ENCODE measurements around the gene UTF1. TPM values are rescaled to one million over a fixed set of nuclear protein-coding genes. Genes with fewer than 3 reads are reported as not detected.

UTF1 gene
- total RNA-seq, 1 donor from 2014 or later = not detected

DNA sequence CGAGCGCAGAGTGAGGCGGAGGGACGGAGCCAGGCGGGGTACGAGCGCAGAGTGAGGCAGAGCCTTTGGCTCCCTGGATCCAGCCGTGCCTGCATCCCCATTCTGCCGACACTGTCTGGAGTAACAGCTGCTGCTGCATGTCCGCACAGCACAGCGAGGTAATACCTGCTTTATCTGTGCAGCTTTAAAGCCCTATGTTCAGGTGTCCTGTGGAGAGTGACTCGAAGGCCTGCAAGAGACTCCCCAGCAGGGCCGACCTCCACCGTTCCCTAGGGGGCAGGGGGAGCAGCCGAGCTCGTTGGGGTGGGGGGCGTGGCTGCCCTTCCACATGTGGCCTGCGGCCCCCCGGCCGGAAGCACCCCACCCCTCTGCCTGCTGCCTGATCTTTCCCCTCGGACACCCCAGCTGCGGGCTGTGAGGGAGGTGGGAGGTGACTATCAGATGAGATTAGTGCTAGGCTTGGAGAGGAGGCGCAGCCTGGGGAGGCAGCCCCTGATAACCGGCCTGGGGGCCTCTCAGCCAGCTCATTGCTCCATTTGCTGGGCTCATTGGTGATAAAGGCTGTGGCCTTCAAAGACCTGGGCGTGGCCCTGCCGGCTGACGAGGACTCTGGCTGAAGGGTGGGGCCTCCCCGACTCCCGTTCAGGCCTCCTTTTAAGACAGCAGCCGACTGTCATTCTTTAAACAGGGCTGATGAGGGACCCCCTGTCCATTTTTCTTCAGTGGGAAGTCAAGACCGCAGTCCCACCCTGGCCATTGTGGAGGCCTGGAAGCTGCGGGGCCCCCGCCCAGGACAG is 15.6 kb downstream of the UTF1 start:
- intact Hi-C loops (cut with micrococcal nuclease) = no loop called here

DNA sequence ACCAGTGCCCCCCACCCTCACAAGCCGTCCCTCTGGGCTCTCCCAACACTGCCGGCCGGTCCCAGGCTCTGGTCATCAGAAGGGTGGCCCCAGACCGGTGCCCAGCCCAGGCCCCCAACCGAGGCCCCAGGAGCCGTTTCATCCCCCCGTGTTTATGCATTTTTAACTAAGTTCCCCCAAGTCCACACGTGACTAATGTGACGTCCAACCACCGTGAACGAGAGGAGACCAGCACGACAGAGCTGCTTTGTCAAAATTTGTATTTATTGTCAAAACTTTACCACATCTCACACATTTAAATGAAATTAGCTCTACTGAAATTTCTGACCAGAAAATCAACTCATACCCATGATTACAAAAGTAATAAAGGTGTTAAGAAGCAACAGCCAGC is 16.2 kb downstream of the UTF1 start:
- intact Hi-C loops (cut with micrococcal nuclease) = no loop called here

DNA sequence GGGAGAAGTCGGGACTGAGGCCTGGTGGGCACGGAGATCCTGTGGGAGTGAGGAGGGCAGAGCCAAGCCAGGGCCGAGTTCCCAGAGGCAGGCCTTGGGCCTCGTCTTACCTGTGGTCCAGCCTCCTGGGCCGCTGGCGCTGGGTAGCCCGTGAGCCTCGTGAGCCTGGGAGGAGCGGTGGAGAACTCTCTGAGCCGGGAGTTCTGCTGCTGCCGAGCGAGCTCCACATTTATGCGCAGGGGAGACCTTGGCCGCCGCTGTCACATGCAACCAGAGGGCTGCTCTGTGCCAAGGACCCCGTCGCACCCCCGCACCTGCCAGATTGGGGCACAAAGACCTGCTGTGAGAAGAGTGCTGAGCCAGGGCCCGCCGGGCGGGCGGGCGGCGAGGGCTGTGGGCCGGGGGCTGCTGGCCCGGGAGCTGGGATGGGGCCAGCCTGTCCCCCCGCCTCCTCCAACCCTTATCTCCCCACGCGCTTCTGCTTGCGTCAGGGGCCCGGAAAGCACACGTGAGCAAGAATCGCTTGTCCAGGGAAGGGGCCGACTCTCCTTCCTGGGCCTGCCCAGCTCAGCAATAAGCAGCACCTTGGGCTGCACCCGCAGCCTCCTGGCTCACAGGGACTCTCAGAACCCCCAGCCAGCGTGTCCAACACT is 17.8 kb downstream of the UTF1 start:
- intact Hi-C loops (cut with micrococcal nuclease) = no loop called here

DNA sequence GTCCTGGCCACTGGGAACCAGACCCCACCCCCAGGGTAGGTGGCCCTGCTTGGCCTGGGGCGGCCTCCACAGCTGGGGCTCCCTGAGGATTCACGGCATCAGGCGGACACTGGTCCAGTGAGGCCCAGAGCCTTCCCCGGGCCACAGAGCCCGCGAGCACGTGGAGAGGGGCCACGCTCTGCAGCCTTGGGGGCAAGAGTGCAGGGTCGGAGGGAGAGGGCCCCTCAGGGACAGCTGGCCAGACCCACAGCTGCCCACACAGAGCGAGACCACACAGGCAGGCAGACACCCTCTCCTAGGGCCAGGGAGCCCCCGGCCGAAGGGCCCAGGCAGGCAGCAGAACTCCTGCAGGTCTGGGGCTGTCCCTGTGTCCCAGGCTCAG is 18.3 kb downstream of the UTF1 start:
- intact Hi-C loops (cut with micrococcal nuclease) = no loop called here

DNA sequence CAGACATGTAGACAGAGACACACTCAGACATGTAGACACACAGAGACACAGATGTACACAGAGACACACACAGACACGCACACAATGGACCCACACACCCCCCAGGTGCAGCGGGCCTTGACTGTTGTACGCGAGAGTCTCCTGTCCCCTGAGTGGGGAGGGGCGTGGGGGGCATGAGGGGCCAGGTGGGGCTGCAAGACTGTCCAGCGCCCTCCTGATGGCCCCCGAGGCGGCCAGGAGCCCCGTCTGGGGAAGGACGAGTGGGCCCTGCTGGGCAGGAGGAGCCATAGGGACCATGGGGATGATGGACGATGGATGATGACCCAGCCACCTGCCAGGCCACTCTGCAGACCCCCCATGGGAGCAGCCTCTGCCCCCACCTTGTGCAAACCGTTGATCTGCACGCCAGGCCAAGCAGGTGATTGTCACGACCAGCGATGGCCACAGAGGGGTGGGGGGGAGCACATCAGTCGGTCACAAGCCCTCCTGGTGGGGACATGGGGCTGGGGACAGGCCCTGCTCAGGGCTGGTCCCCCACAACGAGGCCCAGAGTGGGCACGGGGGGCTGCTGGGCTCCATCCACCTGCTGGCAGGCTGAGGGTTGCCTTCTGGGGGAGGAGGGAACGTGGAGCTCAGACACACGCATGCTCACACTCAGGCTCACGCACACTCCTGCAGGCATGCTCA is 19.2 kb downstream of the UTF1 start:
- intact Hi-C loops (cut with micrococcal nuclease) = no loop called here

DNA sequence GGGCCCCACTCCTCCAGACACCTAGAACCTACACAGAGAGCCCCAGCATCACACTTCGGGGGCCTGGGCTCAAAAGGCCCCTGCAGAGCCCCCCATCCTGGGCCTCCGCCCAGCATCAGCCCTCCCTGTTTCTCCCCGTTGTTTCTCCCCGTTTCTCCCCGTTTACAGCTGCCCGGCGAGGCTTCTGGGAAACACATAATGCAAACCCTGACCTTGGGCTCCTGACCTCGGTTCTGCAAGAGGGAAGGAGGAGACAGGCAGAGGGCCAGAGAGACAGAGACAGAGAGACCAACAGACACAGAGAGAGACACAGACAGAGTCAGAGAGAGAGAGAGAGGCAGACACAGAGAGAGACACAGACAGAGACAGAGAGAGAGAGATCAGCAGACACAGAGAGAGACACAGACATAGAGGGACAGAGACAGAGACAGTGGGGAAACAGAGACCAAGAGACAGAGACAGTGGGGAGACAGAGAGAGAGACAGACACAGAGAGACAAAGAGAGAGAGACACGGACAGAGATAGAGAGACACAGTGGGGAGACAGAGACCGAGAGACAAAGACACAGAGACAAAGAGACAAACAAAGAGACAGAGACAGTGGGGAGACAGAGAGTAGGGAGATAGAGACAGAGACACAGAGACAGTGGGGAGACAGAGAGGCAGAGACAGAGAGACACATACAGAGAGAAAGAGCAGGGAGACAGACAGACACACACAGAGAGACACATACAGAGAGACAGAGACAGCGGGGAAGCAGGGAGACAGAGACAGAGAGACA is 20.1 kb downstream of the UTF1 start:
- intact Hi-C loops (cut with micrococcal nuclease) = no loop called here

DNA sequence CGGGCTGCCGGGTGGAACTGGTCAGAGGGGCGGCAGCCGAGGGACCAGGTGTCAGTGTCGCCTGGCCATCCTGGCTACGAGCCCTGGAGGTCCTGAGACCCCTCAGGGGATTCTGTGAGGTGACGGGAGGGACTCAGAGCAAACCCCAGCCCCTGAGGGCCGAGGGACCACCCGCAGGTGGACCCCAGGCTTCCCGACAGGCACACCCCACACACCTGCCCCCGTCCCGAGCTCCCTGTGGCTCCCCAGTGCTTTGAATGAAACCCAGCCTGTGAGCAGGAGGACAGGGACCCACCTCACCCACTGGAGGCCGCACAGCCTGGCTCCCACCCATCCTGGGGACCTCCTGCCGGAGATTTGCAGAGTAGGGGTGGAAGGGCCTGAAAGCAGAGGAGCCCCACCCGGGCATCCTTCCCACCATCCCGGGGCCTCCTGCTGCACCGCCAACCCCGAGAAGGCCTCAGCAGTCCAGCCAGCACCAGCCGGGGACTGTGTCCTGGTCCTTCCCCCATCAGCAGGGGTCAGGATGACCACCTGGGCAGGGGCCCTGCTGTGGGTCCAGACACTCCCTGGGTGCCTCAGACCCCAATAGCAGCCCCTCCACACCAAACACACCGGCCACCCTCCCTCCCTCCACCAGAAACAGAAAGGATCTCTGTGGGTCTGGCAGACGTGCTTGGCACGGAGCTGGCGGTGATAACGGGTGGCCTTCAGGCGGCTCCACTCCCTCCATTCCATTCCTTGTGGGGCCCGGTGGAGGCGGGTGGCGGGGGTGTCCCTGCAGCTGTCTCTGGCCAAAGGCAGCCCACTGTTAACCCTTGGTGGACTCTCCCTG is 21.6 kb downstream of the UTF1 start:
- intact Hi-C loops (cut with micrococcal nuclease) = no loop called here

DNA sequence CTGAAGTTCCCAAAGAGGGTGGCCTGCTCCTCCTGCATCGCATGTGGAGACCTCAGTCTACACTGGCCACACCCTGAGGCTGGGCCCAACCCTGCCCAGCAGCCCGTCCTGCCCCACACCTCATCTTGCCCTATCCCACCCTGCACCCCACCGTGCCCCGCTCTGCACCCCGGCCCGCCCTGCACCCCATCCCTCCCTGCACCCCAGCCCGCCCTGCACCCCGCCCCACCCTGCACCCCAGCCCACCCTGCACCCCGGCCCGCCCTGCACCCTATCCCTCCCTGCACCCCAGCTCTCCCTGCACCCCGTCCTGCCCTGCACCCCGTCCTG is 22.2 kb downstream of the UTF1 start:
- intact Hi-C loops (cut with micrococcal nuclease) = no loop called here

DNA sequence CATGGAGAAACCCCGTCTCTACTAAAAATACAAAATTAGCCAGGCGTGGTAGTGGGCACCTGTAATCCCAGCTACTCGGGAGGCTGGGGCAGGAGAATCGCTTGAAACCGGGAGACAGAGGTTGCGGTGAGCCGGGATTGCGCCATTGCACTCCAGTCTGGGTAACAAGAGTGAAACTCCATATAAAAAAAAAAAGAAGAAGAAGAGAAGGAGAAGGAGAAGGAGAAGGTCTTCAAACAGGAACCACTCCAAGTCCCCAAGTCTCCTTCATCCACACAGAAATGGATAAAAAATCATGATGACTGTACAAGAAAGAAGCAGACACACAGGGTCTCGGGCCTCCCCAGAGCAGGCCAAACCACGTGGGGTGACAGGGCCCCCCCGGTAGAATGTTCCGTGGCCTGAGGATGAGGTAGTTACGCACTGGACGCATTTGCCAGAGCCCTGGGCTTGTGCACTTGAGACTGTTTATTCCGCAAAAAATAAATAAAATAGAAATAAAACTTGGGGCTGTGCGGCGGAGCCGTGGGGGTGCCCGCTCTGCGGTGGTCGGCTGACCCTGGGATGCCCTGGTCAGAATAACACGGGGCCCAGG is 23.4 kb downstream of the UTF1 start:
- intact Hi-C loops (cut with micrococcal nuclease) = no loop called here

DNA sequence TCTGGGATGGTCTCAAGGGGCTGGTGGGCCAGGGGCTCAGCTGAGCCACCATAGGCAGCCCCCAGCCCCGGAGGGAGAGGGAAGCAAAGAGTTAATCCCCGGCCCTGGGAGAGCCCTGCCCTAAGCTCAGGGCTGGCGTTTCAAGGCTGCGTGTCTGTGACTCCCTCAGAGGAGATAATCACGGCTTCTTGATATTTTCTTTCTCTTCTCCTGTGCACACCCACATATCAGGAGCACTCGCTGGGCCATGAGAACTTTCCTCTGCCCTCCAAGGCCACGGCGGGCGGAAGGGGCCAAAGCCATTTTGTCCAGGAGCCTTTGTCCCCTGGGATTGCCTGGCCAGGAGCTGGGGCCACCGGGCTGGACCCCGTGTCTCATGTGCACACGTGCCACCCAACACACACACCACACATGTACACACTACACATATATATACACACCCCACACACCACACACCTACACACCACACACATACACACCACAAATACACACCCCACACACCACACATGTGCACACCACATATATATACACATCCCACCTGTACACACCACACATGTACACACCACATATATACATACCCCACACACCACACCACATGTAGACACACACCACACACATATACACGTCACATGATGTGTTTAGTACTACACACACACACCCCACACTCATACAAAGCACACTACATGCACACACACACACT is 24.6 kb downstream of the UTF1 start:
- intact Hi-C loops (cut with micrococcal nuclease) = no loop called here

DNA sequence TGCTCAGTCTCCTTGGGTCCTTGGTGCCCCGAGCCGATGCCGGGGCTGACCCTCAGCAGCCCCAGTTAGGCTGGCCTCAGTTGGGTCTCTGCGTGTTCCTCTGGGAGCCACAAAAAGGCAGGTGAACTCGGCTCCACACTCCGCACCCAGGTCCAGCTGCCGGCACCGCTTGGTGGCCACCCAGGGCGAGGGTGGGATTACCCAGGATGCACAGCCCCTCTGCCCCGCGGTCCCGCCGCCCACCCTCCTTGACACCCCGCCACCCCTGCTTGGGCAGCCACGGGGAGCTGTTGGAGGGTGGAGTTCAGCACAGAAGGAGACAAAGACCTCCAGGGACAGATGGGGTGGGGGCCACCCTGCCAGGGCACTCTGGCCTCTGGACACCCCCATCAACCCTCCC is 25.3 kb downstream of the UTF1 start:
- intact Hi-C loops (cut with micrococcal nuclease) = no loop called here

DNA sequence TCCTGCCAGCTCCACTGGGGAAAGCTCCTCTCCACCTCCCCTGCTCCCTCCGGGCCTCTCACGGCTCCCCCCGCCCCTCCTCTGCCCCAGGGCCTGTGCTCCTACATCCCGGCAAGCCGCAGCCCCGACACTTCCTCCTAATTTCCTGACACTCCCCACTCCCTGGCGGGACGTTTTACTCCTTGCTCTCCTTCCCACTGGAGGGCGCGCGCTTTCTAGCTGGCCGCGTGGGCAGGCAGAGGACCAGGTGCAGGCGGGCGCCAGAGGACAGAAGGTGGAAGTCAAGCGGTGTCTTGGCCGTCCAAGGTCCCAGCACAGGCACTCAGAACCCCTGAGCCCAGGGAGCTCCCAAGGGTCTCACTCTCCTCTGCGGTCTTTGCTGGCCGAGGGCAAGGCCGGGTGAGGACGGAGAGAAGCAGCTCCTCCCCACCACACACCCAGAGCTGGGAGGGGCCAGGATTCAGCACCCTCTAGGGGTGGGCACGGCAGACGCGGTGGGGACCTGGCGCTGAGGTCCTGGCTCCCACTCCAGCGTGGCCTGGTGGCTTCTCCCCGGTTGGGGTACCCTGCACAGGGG is 27.6 kb downstream of the UTF1 start:
- intact Hi-C loops (cut with micrococcal nuclease) = no loop called here

DNA sequence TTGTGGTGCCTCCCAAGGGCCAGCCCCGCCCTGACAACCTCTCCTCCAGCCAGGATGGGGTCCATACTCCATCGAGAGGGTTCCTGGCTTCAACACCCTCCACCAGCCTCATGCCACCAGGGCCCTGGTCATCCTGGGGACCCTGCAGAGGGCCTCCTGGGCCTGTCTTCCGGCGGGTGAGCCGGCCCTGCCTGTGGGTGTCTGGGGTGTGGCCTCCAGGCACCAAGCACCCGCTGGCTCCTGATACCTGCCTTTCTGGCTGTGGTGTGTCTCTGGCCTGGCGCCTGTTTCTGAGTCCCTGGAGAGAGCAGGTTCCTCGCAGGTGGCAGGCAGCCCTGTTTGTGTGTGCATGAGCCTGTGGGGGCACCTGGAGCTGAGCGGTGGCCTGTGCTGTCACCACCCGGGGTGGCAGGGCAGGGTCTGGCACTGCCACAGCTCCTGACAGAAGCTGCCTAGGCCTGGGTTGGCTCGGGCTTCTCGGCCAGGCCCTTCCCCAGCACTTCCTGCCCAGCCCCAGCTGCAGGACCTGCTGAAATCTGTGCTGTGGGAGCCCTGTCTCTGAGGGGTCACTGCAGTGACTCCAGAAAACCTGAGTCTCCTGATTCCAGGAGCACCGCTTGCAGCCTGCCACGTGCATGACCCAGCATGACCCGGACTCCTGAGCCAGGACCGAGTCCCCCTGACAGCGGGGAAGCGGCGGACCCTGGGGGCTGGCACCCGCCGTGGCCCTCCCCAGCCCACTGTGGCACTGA is 28.2 kb downstream of the UTF1 start:
- intact Hi-C loops (cut with micrococcal nuclease) = no loop called here

DNA sequence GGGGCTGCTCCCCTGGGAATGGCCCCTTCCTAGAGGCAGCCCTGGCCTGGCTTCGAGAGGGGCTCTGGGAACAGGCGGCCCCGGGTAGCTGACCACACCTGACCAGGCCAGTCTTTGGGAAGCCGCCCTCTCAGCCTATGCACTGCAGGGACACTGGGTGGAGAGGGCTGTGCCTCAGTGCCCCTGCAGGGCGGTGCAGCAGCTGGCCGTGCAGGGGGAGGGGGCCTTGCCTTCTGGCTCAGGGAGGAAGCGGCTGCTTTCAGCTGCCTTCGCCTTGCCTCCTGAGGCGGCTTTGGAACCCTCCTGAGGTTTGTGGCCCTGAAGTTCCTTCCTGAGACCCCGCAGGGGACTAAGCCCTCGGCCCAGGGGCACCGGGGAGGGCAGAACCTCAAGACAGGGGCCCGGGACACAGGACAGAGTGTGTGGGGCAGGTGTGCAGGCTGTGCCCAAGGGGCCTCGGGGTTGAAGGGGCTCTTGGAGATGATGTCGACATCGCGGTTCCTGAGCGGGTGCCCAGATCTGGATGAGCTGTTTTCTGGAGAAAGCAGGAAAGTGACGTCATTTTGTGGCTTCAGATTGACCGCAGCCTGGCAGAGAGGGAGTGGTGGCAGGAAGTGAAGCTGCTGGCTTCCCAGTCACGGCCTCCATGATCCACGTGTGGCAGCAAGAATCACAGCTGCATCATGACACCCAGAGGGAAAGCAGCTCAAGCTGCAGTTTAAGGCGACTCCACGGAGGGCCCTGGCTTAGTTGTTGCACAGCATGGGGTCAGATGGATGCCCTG is 29.0 kb downstream of the UTF1 start:
- intact Hi-C loops (cut with micrococcal nuclease) = loop anchor here (1.0 kb wide), 2 partner anchors 16 to 50 kb away; no protein-coding TSS in a partner anchor

DNA sequence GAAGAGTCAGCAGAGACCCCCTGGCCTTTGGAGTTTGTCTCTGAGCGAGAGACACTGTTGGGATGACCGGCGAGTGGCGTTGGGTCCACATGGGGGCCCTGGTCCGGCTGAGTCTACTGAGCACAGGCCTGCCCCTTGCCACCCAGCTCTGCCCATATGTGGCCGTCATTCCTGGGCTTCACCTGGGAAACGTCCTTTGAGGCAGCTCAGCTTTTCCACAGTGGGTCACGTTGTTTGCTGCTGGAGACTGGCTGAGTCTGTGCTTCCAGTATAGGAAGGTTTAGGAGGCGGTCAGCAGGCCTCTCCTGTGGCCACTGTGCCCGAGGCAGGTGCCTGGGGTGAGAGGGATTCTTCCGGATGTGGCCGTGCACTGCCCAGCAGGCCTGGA is 29.6 kb downstream of the UTF1 start:
- intact Hi-C loops (cut with micrococcal nuclease) = loop anchor here (1.0 kb wide), 2 partner anchors 16 to 50 kb away; no protein-coding TSS in a partner anchor

DNA sequence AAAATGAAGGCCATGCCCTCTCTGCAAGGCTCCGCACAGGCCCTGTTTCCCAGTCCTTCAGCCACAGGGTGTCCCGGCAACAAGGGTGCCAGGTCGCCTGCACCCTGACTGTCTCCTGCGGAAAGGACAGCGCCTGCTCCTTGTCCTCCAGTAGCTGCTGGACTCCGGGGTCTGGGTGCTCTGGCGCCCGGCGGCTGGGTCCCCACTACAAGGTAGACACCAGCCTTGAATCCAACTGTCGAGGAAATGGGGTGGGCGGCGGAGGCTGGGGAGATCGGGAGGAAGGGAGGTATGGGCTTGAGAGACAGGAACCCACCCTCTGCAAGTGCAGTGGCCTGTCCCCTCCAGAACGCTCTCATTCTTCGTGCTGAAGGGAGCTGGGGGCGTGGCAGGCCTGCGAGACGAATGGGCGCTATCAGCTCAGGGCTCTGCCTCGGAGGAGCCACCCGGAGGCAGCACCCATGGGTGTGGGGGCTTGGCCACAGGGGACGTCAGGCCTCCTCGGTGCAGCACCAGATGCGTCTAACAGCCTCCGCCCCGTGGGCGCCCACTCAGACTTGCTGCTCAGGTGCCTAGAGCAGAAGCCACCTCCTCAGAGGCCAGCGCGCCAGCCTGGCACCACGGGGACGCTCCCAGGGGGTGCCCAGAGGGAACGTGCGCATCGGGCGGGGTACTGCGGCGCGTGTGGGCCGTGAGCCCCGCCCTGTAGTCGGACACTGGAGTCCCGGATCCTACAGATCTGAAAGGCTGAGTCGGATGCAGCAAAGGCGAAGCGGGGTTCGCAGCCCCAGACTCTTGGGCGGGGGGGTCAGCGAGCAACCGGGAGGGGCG is 31.1 kb downstream of the UTF1 start:
- intact Hi-C loops (cut with micrococcal nuclease) = loop anchor here (5.0 kb wide), 3 partner anchors 131 to 929 kb away; partner anchors contain the start of genes INPP5A, LRRC27 and MTG1

All from T-helper 2 cell treated with Interferon-gamma antibody and Interleukin-4, amounts not matched to agents 100 ng/mL and 5 ng/mL, for 36 hours (primary cell).